B cell (primary cell): ENCODE measurements around the gene MAP1LC3B2.

Experiments used
- EZH2 ChIP-seq: IDR thresholded peaks from 2 replicates; pipeline ENCODE4 v1.6.1; 2012; ENCODE audit warnings: borderline replicate concordance, low read depth, mild to moderate bottlenecking, moderate library complexity, low read length; ENCODE audit not compliant: insufficient read depth, poor library complexity, severe bottlenecking
- TF ChIP-seq, protein P1 (sequence below): fragments of 200-600 bp; IDR thresholded peaks from one replicate; pipeline ENCODE4 v1.8.0; 2022; ENCODE audit warnings: antibody characterized with exemption, mild to moderate bottlenecking

DNA sequence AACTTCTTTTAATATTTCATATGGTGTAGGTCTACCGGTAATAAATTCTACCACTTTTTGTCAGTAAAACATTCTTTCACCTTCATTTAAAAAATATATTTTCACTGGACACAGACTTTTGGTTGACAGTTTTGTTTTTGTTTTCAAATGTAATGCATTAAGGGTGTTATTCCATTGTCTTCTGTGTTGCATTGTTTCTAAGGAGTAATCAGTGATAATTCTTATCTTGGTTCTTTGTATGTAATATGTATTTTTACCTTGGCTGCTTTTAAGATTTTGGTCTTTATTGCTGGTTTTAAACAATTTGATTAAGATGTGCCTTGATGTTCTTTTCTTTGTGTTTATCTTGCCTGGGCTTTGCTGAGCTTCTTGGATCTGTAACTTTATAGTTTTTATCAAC lies 4.1 kb downstream of the MAP1LC3B2 start:
- TF ChIP-seq, protein P1, sequence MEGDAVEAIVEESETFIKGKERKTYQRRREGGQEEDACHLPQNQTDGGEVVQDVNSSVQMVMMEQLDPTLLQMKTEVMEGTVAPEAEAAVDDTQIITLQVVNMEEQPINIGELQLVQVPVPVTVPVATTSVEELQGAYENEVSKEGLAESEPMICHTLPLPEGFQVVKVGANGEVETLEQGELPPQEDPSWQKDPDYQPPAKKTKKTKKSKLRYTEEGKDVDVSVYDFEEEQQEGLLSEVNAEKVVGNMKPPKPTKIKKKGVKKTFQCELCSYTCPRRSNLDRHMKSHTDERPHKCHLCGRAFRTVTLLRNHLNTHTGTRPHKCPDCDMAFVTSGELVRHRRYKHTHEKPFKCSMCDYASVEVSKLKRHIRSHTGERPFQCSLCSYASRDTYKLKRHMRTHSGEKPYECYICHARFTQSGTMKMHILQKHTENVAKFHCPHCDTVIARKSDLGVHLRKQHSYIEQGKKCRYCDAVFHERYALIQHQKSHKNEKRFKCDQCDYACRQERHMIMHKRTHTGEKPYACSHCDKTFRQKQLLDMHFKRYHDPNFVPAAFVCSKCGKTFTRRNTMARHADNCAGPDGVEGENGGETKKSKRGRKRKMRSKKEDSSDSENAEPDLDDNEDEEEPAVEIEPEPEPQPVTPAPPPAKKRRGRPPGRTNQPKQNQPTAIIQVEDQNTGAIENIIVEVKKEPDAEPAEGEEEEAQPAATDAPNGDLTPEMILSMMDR = no peak
- no peak for TF ChIP-seq EZH2
